ENCODE data around the gene AK1.

Gene AK1

DNA sequence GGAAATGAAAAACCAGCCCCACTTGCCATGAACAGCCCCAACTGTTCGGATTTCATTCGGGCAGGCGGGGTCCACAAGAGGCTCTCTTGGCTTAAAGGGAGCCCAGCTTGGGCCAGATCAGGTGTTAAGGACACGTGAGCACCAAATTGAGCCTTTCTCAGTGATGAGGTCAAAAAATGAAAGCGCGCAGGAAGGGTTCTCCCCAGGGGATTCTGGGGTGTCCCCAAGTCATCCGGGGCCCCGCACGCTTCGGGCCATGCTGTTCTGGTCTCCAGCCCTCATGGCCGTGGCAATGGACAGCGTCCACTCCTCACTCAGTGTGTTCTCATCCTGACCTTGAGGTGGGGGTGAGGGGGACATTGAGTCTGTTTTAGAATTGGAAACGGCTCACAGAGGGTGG, 10.9 kb downstream of the AK1 start:
- DNase-seq: no peak

- no peak for DNase-seq
These were observed 11.6 kb downstream of the AK1 start for GRCh38 chr9:127865645-127866464.

GRCh38 chr9:127863191-127863621, 14.3 kb downstream of the AK1 start:
- DNase-seq: no peak

GRCh38 chr9:127862075-127863011, 15.1 kb downstream of the AK1 start:
- DNase-seq: no peak

GRCh38 chr9:127860779-127861178, 16.7 kb downstream of the AK1 start:
- DNase-seq: no peak

DNA sequence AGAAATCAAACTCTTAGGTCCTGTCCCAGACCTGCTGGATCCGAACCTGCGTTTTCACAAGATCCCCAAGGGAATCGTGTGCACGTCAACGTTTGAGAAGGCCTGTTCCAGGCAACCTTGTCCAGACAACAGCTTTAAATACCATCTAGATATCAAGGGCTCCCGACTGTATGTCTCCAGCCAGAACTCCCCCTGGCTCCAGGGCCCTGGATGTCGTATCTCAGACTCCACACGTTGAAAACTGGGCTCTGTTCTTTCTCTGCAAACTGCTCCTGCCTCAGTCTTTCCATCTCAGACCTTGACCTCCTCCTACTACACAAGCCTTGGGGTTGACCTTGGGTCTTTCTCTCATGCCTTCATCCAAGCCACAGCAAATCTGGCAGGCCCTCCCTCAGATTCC, 17.2 kb downstream of the AK1 start:
- DNase-seq: no peak

DNA sequence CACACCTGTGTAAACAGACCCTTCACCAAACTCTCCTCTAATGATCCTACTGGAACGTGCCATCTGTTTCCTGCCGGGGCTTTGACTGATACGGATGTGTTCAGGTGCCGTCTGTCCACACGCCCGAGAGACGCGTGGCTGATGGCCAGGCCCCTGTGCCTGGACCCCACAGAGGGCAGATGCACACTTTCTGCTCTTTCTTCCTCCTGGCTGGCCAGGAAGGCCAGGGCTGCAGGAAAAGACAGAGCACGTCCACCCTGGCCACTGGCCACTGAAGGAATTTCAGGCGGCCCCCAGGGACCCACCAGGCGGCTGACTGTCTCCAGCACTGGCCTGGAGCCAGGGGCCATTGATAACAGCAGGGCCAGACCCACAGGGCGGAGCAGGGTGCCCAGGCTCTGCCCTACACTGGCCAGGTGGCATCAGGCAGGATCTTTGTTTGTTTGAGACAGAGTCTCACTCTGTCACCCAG, 19.4 kb downstream of the AK1 start:
- DNase-seq: peak; percentile 55

- DNase-seq: no peak
These were observed 20.2 kb downstream of the AK1 start for GRCh38 chr9:127857278-127857677.

DNA sequence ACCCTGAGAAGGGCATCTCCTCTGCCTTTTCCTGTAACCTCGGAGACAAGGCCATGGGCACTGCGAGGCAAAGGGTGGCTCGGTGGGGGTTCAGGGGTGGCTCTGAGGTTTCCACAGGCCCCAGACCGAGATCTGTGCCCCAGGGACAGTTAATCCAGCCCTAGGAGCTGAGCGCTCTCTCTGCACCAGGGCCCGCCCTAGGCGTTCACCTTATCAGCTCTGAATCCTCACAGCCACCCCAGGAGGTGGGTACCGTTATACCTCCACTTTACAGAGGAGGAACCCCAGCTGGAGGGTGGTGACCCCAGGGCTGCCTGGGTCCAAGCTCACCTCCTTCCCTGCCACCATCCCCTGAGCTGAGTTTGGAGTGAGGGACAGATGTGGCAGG, 20.8 kb downstream of the AK1 start:
- no peak for DNase-seq

DNA sequence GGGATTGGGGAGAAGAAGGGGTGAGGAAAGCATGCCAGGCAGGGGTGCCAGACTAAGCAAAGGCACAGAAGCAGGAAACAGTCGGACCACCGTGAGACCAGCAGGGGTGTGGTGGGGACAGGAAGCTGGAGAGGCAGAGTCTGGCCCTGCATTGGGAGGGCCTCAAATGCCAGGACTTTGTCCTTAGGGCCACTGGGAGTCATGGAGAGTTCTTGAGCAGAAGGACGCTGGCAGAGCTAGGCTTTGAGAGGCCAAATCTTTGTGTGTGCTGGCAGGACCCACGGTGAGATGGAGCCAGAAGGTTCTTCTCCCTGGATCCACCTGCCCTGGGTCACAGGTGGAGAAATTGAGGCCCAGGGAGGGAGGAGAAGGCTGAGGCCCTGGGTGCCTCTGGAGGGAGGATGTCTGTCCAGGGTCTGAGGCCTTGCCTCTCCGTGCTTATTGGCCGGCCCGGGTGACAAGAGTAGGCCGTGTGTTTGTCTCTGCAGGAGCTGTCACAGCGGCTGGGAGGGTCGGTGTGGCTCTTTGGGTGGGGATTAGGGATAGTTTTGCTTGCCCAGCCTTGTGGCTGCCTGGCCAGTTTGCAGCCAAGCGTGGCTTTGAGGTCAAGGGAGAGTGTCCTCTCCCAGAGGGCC, 21.3 kb downstream of the AK1 start:
- DNase-seq: no peak

DNA sequence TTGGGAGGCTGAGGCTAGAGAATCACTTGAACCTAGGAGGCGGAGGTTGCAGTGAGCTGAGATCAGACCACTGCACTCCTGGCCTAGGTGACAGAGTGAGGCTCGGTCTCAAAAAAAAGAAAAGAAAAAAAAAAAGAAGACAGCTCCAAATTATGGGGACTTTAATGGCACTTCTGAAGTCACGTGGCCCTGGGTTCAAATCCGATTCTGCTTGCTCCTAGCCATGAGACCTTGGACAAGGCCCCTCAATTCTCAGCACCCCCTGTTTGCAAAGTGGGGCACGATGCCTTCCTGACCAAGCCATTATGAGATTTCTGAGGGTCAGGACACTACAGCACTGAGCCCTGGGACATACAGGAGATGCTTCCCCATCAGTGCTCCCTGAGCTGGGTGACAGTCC, 22.0 kb downstream of the AK1 start:
- DNase-seq: no peak

GRCh38 chr9:127854960-127855359, 22.5 kb downstream of the AK1 start:
- DNase-seq: no peak

DNA sequence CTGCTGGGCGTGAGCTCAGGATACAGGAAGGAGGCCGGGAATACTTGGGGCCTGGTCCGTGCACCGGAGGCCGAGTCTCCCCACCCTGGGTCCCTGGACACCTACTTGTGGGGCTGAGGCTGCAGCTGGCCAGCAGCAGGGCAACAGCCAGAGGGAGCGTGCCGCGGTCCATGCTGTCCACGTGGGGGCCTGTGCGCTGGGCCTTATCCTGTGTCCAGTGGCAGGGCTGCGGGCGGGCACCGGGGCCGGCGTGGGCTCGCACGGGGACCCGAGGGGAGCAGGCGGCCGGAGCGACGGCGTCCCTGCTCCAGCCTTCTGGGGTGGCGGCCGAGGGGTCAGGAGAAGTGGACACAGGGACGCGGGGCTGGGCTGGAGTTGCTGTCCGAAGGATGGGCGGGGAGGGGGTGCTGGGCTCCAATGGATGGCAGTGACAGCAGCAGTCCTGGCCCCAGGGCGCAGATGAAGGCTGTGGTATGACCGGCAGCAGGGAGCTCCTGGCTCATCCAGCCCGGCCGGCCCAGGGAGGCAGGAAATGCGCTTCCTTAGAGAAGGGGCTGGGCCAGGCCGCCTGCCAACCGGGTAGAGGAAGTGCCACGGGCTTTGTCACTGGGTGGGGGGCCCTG, 23.2 kb downstream of the AK1 start, which contains the start of gene ENG:
Gene ENG, minus strand, starts transcription at position 475 of the 623 bp plus-strand sequence. Its CDS starts 303 bp downstream, at position 172.
- DNase-seq: peak; percentile 82

- peak; percentile 31 for DNase-seq
These were observed 23.9 kb downstream of the AK1 start for GRCh38 chr9:127853312-127854183.

GRCh38 chr9:127852829-127853228, 24.6 kb downstream of the AK1 start:
- no peak for DNase-seq

GRCh38 chr9:127850286-127850830, 27.1 kb downstream of the AK1 start:
- DNase-seq: no peak

DNA sequence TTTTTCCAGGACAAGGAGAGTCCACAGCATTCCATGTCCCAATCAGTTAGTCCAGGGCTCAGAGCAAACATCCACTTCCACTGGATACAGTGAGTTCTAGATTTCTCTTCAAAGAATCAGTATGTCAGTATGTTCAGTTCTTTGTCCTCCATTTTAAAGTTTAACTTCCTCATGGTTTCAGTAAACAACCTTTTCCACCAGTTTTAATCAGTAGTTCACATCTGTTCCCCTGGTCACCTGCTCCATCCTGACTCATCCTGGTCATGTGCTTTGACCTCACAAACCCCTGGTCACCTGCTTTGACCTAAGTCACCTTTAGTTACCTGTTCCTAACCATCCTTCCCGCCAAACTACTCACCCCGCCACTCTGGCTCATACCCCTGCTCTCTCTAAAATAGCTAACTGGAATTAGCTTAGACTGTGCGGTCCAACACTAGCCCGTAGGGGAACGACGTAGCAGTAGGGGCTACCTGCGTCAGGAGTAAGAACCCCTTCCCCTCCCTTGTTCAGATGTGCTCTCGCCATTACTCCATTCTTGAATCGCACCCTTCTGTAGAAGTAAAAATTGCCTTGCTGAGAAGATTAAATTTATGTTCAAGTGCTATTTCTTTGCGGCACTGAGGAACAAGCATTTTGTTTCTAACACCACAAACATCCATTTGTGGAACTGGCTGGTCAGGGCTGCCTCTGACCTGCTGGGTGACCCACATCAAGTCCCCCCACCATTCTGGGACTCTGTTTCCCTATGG, 28.5 kb downstream of the AK1 start:
- no peak for DNase-seq

GRCh38 chr9:127847833-127848755, 29.4 kb downstream of the AK1 start:
- DNase-seq: no peak

DNA sequence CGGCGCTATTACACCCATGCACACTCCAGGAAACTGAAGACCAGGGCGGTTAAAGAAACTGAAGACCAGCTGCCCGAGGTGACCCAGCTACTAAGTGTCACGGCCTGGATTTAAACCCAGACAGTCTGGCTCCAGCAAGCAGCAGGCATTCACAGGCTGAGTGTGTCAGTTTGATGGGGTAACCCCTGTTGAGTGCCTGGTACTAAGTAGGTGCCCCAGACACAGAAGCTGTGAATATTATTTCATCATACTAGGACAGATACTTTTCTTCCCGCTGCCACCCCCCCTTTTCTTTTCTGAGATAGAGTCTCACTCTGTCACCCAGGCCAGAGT, 30.3 kb downstream of the AK1 start:
- DNase-seq: no peak
